PC-9 (cell line): ENCODE measurements around the gene TMEM273.

Experiments used
- CTCF ChIP-seq: fragments of 200-600 bp; sonication (generic); conservative IDR thresholded peaks from 2 replicates; pipeline ENCODE4 v1.6.1; 2017; ENCODE audit warnings: mixed run types, antibody characterized with exemption, mild to moderate bottlenecking, moderate library complexity
- EZH2 ChIP-seq: fragments of 200-600 bp; sonication (generic); IDR thresholded peaks from 2 replicates; pipeline ENCODE4 v1.8.0; 2017; ENCODE audit warnings: antibody characterized with exemption, low read depth

- TF ChIP-seq CTCF = no peak
- no peak for TF ChIP-seq EZH2
Measured at GRCh38 chr10:49231086-49231820, 43.1 kb upstream of the TMEM273 start.
